AG10803 (cell line): ENCODE results near the gene USHBP1.

Experiments used
- DNase-seq: peaks from one replicate; pipeline ENCODE4 v3.0.0; 2010; ENCODE audit warnings: low read depth
- H3K4me3 ChIP-seq: 2 replicates; pipeline ENCODE4 v1.5.1; 2011; ENCODE audit warnings: mild to moderate bottlenecking, low read length, control low read depth
- CTCF ChIP-seq: conservative IDR thresholded peaks from 2 replicates; pipeline ENCODE4 v1.5.1; 2011; ENCODE audit warnings: mild to moderate bottlenecking, low read length, control low read depth, inconsistent platforms

The USHBP1 gene

GRCh38 chr19:17260842-17261325 is 3.7 kb downstream of the USHBP1 start:
- peak; percentile 90 for TF ChIP-seq CTCF
- DNase-seq, result peak; percentile 68
- H3K4me3 ChIP-seq, result no peak overlapping the region

GRCh38 chr19:17259934-17260333 is 4.6 kb downstream of the USHBP1 start:
- no peak for TF ChIP-seq CTCF
- no peak overlapping the region for H3K4me3 ChIP-seq
- no peak for DNase-seq

- DNase-seq, result no peak
- TF ChIP-seq CTCF, result no peak
- H3K4me3 ChIP-seq, result no peak overlapping the region
Observed at GRCh38 chr19:17259118-17259780, 5.3 kb downstream of the USHBP1 start.

- H3K4me3 ChIP-seq, result no peak overlapping the region
- TF ChIP-seq CTCF, result no peak
- no peak for DNase-seq
Observed at GRCh38 chr19:17256130-17256529, 8.4 kb downstream of the USHBP1 start.

- DNase-seq, result no peak
- no peak overlapping the region for H3K4me3 ChIP-seq
- no peak for TF ChIP-seq CTCF
Observed at GRCh38 chr19:17255150-17255621, 9.4 kb downstream of the USHBP1 start.

GRCh38 chr19:17254636-17255035 is 9.9 kb downstream of the USHBP1 start:
- TF ChIP-seq CTCF, result no peak
- H3K4me3 ChIP-seq, result no peak overlapping the region
- no peak for DNase-seq

- H3K4me3 ChIP-seq, result no peak overlapping the region
- no peak for TF ChIP-seq CTCF
- DNase-seq, result no peak
Observed at GRCh38 chr19:17249887-17250548, 14.5 kb downstream of the USHBP1 start.
